Nephron progenitor cell (in vitro differentiated cells): Measurements from ENCODE around the gene CORO7.

Experiments used
- DNase-seq: peaks from one replicate; pipeline ENCODE4 v3.0.0; 2021
- H3K27ac Mint-ChIP-seq: 2 replicates; pipeline ENCODE4 v1.8.0; 2021; ENCODE audit warnings: mild to moderate bottlenecking, moderate library complexity, mixed read lengths
- H3K27me3 Mint-ChIP-seq: 2 replicates; pipeline ENCODE4 v1.8.0; 2021; ENCODE audit warnings: mild to moderate bottlenecking, low read depth, mixed read lengths; ENCODE audit not compliant: poor library complexity
- H3K36me3 Mint-ChIP-seq: 2 replicates; pipeline ENCODE4 v1.8.0; 2021; ENCODE audit warnings: low read depth, mixed read lengths
- H3K4me1 Mint-ChIP-seq: 2 replicates; pipeline ENCODE4 v1.8.0; 2021; ENCODE audit warnings: mixed read lengths
- H3K4me3 Mint-ChIP-seq: 2 replicates; pipeline ENCODE4 v1.8.0; 2021; ENCODE audit warnings: mild to moderate bottlenecking, moderate library complexity, mixed read lengths
- H3K9me3 Mint-ChIP-seq: 2 replicates; pipeline ENCODE4 v1.8.0; 2021; ENCODE audit warnings: mild to moderate bottlenecking, moderate library complexity, mixed read lengths
- TF ChIP-seq, protein P1 (sequence below): fragments of 200-600 bp; sonication (generic); IDR thresholded peaks from 2 replicates; pipeline ENCODE4 v1.5.0; 2021; ENCODE audit warnings: antibody characterized with exemption

CORO7 gene

GRCh38 chr16:4385789-4386450 lies 30.5 kb downstream of the CORO7 start:
- Mint-ChIP-seq H3K4me3 (no peak overlapping the region), H3K27ac (no peak overlapping the region), H3K36me3 (no peaks in the 10 kb centered on the region), H3K9me3 (no peaks in the 10 kb centered on the region), H3K27me3 (peaks cover 4% of the 10 kb centered on the region), H3K4me1 (peaks cover 51% of the 10 kb centered on the region)
- peak; percentile 2 for DNase-seq
- TF ChIP-seq, protein P1, sequence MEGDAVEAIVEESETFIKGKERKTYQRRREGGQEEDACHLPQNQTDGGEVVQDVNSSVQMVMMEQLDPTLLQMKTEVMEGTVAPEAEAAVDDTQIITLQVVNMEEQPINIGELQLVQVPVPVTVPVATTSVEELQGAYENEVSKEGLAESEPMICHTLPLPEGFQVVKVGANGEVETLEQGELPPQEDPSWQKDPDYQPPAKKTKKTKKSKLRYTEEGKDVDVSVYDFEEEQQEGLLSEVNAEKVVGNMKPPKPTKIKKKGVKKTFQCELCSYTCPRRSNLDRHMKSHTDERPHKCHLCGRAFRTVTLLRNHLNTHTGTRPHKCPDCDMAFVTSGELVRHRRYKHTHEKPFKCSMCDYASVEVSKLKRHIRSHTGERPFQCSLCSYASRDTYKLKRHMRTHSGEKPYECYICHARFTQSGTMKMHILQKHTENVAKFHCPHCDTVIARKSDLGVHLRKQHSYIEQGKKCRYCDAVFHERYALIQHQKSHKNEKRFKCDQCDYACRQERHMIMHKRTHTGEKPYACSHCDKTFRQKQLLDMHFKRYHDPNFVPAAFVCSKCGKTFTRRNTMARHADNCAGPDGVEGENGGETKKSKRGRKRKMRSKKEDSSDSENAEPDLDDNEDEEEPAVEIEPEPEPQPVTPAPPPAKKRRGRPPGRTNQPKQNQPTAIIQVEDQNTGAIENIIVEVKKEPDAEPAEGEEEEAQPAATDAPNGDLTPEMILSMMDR, result no peak

DNA sequence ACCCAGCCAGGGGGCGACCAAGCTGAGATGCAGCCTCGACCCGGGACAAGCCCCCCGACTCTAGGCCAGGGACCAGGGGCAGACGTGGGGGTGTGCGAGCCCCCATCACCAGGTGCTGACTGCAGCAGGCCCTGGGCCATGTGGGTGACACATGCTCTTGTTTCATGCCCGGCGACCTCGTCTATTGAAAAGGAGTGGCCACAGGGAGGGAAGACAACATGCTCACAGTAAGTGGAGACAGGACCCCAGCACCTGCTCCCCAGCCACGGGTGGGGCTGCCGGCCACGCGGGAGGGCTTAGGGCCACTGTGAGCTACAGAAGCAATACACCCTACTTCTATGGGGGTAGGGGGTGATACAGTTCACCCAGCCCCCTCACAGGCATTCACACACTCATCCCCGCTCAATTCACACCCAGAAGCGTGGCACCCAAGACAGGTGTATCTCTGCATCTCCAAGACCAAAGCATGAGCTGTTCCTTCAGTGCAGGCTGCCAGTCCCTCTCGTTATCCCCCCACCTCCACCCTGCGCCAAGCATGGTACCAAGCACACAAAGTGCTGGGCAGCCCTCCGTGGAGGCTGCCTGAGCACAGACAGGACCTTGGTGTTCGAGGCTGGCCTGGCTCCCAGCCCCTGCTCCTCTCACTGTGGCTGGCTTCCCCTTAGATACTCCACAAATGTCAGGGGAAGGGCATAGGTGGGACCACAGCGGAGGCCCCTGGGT lies 31.2 kb downstream of the CORO7 start:
- H3K27me3 Mint-ChIP-seq, result peaks cover 3% of the 10 kb centered on the region
- H3K9me3 Mint-ChIP-seq, result no peaks in the 10 kb centered on the region
- TF ChIP-seq, protein P1, result no peak
- no peak overlapping the region for H3K27ac Mint-ChIP-seq
- no peak overlapping the region for H3K4me3 Mint-ChIP-seq
- DNase-seq, result no peak
- peaks cover 51% of the 10 kb centered on the region for H3K4me1 Mint-ChIP-seq
- no peaks in the 10 kb centered on the region for H3K36me3 Mint-ChIP-seq

DNA sequence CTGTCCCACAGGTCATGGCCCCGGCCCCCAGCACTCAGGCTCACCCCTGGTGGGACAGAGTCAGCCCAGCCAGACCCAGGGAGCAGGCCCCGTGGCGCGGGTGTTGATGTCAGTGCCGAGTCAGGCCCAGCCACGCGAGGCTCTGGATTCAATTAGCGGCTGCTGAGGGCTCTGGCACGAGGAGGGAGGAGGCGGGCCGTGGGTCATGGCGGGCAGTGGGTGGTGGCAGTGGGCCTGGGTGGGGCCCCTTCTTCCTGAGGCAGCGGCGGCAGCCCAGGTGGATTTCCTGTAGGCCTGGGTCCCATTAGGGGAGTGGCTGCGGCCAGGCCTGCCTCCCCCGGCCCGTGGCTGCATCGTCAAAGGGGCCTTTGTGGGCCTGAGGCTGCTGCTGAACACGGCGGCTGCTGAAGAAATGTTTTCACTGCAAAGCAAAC lies 31.9 kb downstream of the CORO7 start:
- H3K36me3 Mint-ChIP-seq, result no peaks in the 10 kb centered on the region
- DNase-seq, result peak; percentile 39
- no peak overlapping the region for H3K4me3 Mint-ChIP-seq
- H3K9me3 Mint-ChIP-seq, result no peaks in the 10 kb centered on the region
- H3K27me3 Mint-ChIP-seq, result no peaks in the 10 kb centered on the region
- H3K4me1 Mint-ChIP-seq, result peaks cover 49% of the 10 kb centered on the region
- no peak overlapping the region for H3K27ac Mint-ChIP-seq
- TF ChIP-seq, protein P1, result no peak

DNA sequence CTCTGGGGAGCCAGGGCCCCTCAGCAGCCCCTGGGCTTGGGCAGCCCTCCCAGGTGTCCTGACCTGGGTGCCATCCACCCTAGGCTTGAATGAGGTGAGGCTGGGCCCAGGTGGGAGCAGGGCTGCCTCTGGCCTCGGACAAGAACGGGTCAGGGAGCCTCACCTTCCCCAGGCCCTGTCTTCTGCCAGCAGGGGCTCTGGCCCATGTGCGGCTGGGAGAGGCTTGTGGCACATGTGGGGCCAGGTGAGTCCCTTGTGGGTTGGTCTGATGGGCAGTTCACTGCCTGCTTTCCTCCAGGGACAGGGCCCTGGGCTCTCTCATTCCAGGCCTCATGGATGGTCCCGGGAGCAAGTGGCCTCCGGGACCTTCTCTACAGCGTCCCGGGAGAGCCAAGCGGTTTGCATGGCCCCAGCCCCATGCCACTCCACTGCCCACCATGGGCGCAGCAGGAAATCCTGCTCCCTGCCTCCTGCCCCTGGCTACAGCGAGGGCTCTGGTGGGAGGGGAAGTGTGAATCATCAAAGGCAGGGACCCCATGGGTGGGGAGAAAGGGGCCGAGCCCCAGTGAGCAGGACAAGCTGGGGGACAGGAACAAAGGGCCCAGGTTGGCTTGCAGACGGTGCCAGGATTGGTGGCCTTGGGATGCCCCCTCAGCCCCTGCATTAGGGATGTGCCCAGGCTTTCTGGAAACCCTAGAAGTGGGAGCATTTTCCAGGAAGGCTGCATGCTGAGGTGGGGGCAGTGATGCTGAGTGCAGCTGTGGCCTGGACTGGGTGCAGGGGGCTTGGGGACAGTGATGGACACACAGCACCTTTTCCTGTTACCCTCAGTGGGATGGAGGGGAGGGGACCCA lies 32.6 kb downstream of the CORO7 start:
- Mint-ChIP-seq H3K4me1 (peaks cover 48% of the 10 kb centered on the region), H3K27me3 (no peaks in the 10 kb centered on the region), H3K9me3 (no peaks in the 10 kb centered on the region), H3K27ac (no peak overlapping the region), H3K4me3 (no peak overlapping the region), H3K36me3 (no peaks in the 10 kb centered on the region)
- TF ChIP-seq, protein P1, result no peak
- no peak for DNase-seq

DNA sequence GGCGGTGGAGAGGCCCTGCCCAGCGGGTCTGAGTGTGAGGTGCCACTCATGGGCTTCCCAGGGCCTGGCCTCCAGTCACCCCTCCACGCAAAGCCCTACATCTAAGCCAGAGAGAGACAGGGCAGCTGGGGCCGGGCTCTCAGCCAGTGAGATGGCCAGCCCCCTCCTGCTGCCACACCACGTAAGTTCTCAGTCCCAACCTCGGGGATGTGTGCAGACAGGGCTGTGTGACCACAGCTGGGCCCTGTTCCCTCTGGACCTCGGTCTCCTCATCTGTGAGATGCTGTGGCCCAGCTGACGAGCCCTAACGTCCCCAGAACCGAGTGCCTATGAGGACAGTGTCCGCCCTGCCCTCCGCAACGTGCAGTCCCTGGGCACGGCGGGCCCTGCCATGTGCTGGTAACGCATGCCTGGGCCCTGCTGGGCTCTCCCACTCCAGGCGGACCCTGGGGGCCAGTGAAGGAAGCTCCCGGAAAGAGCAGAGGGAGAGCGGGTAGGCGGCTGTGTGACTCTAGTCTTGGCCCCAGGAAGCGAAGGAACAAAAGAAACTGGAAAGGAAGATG lies 33.5 kb downstream of the CORO7 start:
- TF ChIP-seq, protein P1, result no peak
- H3K4me1 Mint-ChIP-seq, result peaks cover 54% of the 10 kb centered on the region
- no peaks in the 10 kb centered on the region for H3K9me3 Mint-ChIP-seq
- H3K4me3 Mint-ChIP-seq, result no peak overlapping the region
- H3K27me3 Mint-ChIP-seq, result peaks cover 1% of the 10 kb centered on the region
- no peak overlapping the region for H3K27ac Mint-ChIP-seq
- DNase-seq, result peak; percentile 2
- H3K36me3 Mint-ChIP-seq, result no peaks in the 10 kb centered on the region
